Midbrain (tissue), 1 donor: Measurements from ENCODE around the gene PTGES2.
"Not testable (repeated sequence)": the region's sequence is repeated elsewhere in the genome, so short reads cannot be mapped to it uniquely, and the experiment has no call there.

Experiments
- DNase-seq: peaks from one replicate; lab custom pipeline; 2025; lab: John Stamatoyannopoulos, UW

PTGES2 gene

DNA sequence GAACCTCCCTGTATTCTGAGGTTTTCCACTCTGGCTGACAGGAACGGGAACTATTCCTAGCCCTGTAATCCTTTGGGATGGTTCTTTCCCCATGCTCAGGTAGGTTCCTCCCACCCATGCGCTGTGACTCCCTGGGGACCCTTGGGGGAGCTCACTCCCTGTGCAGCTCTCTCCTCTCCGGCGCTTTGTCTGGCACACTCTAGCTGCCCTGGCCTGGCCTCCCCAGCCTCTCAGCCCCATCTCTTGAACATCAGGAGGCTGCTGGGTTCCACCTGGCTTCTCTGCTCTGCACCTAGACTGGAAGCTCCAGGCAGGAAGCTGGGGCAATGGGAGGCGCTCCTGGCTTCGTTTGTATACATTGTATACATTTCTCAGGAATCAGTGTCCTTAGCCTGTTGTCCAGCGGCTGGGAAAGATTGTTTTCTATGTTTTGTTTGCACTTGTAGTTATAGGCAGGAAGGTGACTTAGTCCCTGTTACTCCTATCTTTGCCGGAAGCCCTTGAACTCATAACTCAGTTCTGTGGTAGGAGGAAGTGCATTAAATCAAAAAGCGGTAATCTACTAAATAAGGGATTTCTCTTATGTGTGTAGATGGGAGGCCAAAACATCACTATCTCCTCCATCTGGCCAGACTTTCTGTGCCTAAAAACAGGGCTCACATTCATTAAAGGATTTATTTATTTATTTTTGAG lies 39.1 kb downstream of the PTGES2 start:
- DNase-seq, result no peak

GRCh38 chr9:128087262-128087661 lies 40.3 kb downstream of the PTGES2 start:
- DNase-seq, result no peak

DNA sequence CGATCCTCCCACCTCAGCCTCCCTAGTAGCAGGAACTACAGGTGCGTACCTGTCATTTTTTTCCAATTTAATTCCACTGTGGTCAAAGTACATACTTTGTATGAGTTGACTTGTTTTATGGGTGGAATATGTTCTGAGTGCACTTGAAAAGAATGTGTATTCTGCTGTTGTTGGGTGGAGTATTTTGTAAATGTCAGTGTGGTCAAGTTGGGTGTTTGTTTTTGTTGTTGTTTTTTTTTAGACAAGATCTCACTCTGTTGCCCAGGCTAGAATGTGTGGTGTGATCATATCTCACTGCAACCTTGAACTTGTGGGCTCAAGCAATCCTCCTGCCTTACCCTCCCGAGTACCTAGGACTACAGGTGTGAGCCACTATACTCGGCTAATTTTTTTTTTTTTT lies 41.6 kb downstream of the PTGES2 start:
- DNase-seq, result no peak

- DNase-seq, result no peak
Measured at GRCh38 chr9:128084746-128085145, 42.8 kb downstream of the PTGES2 start.

- no peak for DNase-seq
Measured at GRCh38 chr9:128082151-128082550, 45.4 kb downstream of the PTGES2 start.

GRCh38 chr9:128081056-128081455 lies 46.5 kb downstream of the PTGES2 start:
- no peak for DNase-seq

DNA sequence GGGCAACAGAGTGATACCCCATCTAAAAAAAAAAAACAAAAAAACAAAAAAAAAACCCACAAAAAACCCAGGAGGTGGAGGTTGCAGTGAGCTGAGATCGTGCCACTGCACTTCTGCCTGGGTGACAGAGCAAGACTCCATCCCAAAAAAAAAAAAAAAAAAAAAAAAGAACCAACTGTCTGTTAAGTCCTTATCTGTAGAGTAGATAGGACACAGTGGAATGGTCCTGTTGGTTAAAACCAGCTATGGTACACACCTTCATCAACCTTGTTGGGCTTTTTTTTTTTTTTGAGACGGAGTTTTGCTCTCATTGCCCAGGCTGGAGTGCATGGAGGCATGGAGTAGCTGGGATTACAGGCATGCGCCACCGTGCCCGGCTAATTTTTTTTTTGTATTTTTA lies 47.3 kb downstream of the PTGES2 start:
- DNase-seq, result no peak

DNA sequence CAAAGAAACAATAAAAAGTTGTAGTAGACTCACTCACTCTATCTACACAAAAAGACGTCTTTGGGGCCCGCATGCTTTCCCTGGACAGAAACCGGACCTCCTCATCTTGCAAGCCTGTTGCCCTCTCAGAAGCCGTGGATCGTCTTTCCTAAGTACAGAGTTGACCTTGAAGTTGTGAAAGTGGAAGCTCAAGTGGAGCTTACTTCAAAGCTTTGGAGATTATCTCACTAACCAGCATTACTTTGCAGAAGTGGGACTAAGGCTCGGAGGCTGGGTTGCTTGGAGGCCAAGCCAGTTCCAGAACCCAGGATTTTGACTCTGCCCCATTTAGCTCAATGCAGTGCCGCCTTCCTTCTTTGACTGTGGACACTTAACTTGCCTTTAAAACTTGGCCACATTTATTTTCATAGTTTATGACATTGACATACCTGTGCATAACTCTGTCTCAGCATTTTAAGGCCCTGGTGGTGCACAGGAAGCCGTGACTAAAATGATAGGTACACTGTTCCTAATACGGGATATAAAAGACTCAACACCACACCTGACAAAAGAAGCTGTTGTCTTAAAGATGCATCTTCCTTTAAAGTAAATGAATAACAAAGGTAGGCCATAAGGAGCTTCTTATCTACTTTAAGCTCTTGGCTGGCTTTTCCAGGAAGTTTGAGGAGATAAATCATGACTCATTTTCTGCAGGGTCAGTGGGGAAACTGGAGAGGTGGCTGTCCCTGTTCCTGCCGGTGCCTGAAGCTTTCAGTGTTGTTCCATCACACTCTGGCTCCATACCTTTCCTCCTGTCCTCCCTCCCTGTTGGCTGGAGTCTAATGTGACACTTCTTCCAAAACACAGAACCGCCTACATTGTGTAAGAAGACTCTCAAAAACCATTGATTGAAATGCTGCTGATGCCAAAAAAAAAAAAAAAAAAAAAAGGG lies 48.8 kb downstream of the PTGES2 start:
- no peak for DNase-seq

- no peak for DNase-seq
Measured at GRCh38 chr9:128077847-128078503, 49.6 kb downstream of the PTGES2 start.

GRCh38 chr9:128073253-128073886 lies 54.2 kb downstream of the PTGES2 start:
- DNase-seq, result no peak

DNA sequence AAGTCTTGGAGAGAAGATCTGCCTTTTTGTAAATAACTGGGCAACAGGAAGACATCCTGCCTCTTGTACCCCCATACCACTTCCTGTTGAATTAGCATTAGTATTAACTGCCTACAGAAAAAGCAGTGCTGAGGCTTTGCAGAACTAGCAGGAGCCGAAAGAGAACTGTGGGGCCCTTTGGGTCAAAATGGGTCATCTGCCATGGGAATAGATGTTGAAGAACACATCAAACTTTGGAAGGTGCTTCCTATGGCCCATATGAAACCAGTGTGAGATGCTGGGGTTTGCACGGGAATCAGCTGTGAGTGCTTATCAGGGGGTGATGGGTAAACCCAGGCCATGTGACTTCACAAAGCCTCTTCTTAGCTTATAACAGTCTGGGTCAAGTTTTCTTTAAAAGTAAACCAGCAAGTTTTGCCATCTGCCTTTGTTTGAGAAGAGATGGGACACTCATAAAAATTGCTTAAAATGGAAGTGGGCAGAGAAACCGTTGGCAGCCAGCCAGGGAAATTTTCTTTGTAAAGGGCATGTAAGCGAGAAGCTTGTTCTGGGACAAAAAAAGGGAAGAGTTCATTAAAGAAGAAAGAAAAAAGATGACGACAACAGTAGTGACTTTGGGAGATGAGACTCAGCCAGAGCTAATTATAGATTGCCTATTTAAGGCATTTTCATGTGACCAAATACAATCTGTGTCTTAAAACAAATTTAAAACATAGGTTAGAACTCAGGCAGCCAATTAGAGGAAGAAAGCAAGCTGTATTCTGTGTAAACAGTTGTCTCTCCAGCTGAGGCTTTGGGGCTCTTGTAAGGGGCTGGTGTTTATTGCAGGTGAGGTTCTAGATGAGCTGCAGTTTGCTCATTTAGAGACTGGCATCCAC lies 55.1 kb downstream of the PTGES2 start:
- DNase-seq, result peak; percentile 61

DNA sequence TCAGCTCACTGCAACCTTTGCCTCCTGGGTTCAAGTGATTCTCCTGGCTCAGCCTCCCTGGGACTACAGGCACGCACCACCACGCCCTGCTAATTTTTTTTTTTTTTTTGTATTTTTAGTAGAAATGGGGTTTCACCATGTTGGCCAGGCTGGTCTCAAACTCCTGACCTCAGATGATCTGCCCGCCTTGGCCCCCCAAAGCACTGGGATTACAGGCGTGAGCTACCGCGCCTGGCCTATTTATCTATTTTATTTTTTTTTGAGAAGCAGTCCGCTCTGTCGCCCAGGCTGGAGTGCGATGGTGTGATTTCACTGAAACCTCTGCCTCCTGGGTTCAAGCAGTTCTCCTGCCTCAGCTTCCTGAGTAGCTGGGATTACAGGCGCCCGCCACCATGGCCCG lies 56.1 kb downstream of the PTGES2 start:
- DNase-seq, result not testable (repeated sequence)

DNA sequence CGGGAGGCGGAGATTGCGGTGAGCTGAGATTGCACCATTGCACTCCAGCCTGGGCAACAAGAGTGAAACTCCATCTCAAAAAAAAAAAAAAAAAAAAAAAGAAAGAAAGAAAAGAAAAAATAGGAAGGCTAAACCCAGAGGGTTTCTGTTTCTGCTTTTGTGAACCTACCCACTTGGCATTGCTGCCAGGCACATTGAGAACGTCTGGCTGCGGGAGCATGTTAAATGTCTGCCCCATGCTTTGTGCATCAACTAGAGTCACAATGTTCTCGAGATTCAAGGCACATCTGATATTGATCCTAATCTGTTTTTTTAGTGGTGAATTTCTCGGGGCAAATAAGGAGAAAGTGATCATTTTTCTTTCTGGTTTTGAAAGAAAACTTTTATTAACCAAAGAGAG lies 56.7 kb downstream of the PTGES2 start:
- peak; percentile 43 for DNase-seq
